ENCODE results near the gene DYNLT3. TPM values are rescaled to one million over a fixed set of nuclear protein-coding genes. Genes with fewer than 3 reads are reported as not detected.

DYNLT3 gene
- total RNA-seq, 1 experiment from 2014 or later = 28.0 TPM

DNA sequence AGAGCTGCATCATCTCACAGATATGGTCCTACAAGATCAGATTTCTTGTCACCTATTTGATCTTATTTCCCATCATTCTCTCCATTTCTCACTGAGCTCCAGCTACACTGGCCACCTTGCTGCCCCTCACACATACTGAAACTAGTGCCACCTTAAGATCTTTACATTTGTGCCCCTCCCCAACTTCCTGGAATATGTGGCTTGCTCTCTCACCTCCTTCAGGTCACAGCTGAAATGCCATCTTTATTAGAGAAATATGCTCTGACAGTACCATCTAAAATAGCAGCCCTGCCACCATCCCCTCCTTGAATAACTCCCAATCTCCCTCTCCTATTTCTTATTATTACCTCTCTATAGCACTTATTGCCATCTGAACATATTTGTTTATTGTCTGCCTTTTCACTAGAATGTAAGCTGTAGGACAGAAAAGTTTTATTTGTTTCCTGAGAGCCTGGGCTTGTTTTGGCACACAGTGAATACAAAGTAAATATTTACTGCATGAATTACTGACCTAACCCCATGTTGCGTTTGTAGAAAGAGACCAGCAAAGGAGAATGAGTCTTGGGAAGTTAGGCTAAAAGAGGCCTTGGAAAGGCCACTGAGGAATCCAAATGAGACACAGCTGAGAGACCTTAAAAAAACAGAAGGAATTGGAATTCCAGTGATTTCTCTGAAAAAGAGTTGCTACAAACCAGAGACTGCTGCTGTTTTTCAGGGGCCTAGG lies 22.7 kb downstream of the DYNLT3 start:
- TF ChIP-seq CTCF (IDR thresholded peaks at IDR 0.05; ENCODE audit: unreplicated experiment) = no peak
- H3K4me3 Mint-ChIP-seq (ENCODE audit: low read depth, unreplicated experiment) = no peak overlapping the region
- no peaks in the 10 kb centered on the region for H3K27me3 Mint-ChIP-seq (ENCODE audit: unreplicated experiment)
- no peaks in the 10 kb centered on the region for H3K36me3 Mint-ChIP-seq (ENCODE audit: insufficient read depth, unreplicated experiment)
- no peaks in the 10 kb centered on the region for H3K9me3 Mint-ChIP-seq (ENCODE audit: low read depth, unreplicated experiment)
- intact Hi-C loops (cut with micrococcal nuclease; ENCODE audit: unreplicated experiment) = loop anchor here (1.0 to 10.0 kb wide), 4 partner anchors 79 to 350 kb away; no protein-coding TSS in a partner anchor
- H3K4me1 Mint-ChIP-seq (ENCODE audit: low read depth, unreplicated experiment) = peaks cover 9% of the 10 kb centered on the region
- no peak overlapping the region for H3K27ac Mint-ChIP-seq (ENCODE audit: unreplicated experiment)
- CTCF ChIA-PET = interaction anchor here (1.0 to 3.5 kb wide), 2 partner anchors 79 to 253 kb away, joined by 3 to 23 read pairs; partner anchors contain the start of gene LANCL3
- no TSS peak for BruUV-seq (replicated peaks)
- no peak for DNase-seq

DNA sequence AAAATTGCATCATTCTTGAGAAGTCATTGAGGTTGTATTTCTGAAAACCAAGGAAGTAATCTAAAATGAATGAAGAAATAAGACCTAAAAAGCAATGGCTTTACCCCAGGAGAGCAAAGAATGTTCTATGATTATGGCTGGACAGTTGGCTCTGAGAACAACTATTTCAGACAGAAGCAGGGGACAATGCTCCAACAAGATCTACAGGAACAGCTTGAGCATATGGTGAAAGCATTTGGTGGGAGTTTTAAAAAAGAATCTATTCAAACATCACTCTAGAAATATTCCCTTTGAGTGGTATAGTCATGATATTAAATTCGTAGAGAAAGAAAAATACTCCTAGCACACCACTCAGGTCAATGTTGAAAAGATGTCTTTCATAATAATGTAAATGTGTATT lies 26.7 kb downstream of the DYNLT3 start:
- Mint-ChIP-seq H3K27me3 (ENCODE audit: unreplicated experiment) (no peaks in the 10 kb centered on the region), H3K36me3 (ENCODE audit: insufficient read depth, unreplicated experiment) (no peaks in the 10 kb centered on the region), H3K27ac (ENCODE audit: unreplicated experiment) (no peak overlapping the region), H3K4me3 (ENCODE audit: low read depth, unreplicated experiment) (no peak overlapping the region), H3K4me1 (ENCODE audit: low read depth, unreplicated experiment) (peaks cover 9% of the 10 kb centered on the region), H3K9me3 (ENCODE audit: low read depth, unreplicated experiment) (no peaks in the 10 kb centered on the region)
- TF ChIP-seq CTCF (IDR thresholded peaks at IDR 0.05; ENCODE audit: unreplicated experiment) = no peak
- no TSS peak for BruUV-seq (replicated peaks)
- CTCF ChIA-PET = no interaction called here
- intact Hi-C loops (cut with micrococcal nuclease; ENCODE audit: unreplicated experiment) = loop anchor here (10.0 kb wide), 1 partner anchor 354 kb away; no protein-coding TSS in a partner anchor
- no peak for DNase-seq

- TF ChIP-seq CTCF (IDR thresholded peaks at IDR 0.05; ENCODE audit: unreplicated experiment) = no peak
- intact Hi-C loops (cut with micrococcal nuclease; ENCODE audit: unreplicated experiment) = no loop called here
- CTCF ChIA-PET = no interaction called here
- H3K27ac Mint-ChIP-seq (ENCODE audit: unreplicated experiment) = no peak overlapping the region
- no peak overlapping the region for H3K4me3 Mint-ChIP-seq (ENCODE audit: low read depth, unreplicated experiment)
- no peak for DNase-seq
- BruUV-seq (replicated peaks) = no TSS peak
- no peaks in the 10 kb centered on the region for H3K27me3 Mint-ChIP-seq (ENCODE audit: unreplicated experiment)
- H3K4me1 Mint-ChIP-seq (ENCODE audit: low read depth, unreplicated experiment) = no peaks in the 10 kb centered on the region
- H3K9me3 Mint-ChIP-seq (ENCODE audit: low read depth, unreplicated experiment) = no peaks in the 10 kb centered on the region
- no peaks in the 10 kb centered on the region for H3K36me3 Mint-ChIP-seq (ENCODE audit: insufficient read depth, unreplicated experiment)
These were observed 29.3 kb downstream of the DYNLT3 start for GRCh38 chrX:37818031-37818430.

DNA sequence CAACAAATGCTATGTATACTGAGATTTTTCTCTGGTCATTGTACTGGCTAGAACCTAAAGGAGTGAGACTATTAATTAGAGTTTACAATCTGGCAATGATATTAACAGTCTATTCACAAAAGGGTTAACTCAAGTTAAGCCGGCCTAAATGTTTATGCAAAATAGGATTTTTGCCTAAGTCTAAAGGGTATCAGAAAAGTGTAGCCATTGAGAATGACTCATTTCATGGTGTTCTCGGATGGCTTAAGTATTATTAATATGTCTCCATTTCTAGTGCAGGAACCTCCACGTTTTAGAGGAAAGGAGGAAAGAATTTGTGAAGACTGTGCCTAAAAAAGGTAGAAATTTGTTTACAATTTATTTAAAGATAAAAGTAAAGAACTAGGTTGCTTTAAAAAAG lies 29.8 kb downstream of the DYNLT3 start:
- Mint-ChIP-seq H3K9me3 (ENCODE audit: low read depth, unreplicated experiment) (no peaks in the 10 kb centered on the region), H3K36me3 (ENCODE audit: insufficient read depth, unreplicated experiment) (no peaks in the 10 kb centered on the region), H3K27me3 (ENCODE audit: unreplicated experiment) (no peaks in the 10 kb centered on the region), H3K4me3 (ENCODE audit: low read depth, unreplicated experiment) (no peak overlapping the region), H3K27ac (ENCODE audit: unreplicated experiment) (no peak overlapping the region), H3K4me1 (ENCODE audit: low read depth, unreplicated experiment) (no peaks in the 10 kb centered on the region)
- DNase-seq = no peak
- TF ChIP-seq CTCF (IDR thresholded peaks at IDR 0.05; ENCODE audit: unreplicated experiment) = no peak
- intact Hi-C loops (cut with micrococcal nuclease; ENCODE audit: unreplicated experiment) = no loop called here
- BruUV-seq (replicated peaks) = no TSS peak
- CTCF ChIA-PET = no interaction called here

Data from Calu3 (cell line).